Measurements from ENCODE around the gene HIC2.
"Not testable (repeated sequence)": the region's sequence is repeated elsewhere in the genome, so short reads cannot be mapped to it uniquely, and the experiment has no call there.

The HIC2 gene

GRCh38 chr22:21434378-21435233 is 17.4 kb downstream of the HIC2 start:
- not testable (repeated sequence) for DNase-seq

GRCh38 chr22:21435998-21436810 is 19.0 kb downstream of the HIC2 start:
- not testable (repeated sequence) for H3K9me3 ChIP-seq (ENCODE audit: control insufficient read depth, low read length); H3K36me3 ChIP-seq (ENCODE audit: control insufficient read depth, insufficient read depth, low read length); H3K4me3 ChIP-seq (ENCODE audit: insufficient read depth, low read depth, low read length, poor library complexity, severe bottlenecking); DNase-seq; H3K4me1 ChIP-seq (ENCODE audit: control insufficient read depth, insufficient read depth, low read length, poor library complexity, severe bottlenecking); H3K27me3 ChIP-seq (replicated peaks; ENCODE audit: control insufficient read depth, insufficient read depth, low read length, poor library complexity, severe bottlenecking); H3K27ac ChIP-seq (ENCODE audit: insufficient read depth, low read length, poor library complexity, severe bottlenecking)

More at GRCh38 chr22:21434378-21435233, 17.4 kb downstream of the HIC2 start:
- H3K4me1 ChIP-seq (ENCODE audit: control insufficient read depth, insufficient read depth, low read length, poor library complexity, severe bottlenecking); H3K9me3 ChIP-seq (ENCODE audit: control insufficient read depth, low read length); H3K27ac ChIP-seq (ENCODE audit: insufficient read depth, low read length, poor library complexity, severe bottlenecking); H3K27me3 ChIP-seq (replicated peaks; ENCODE audit: control insufficient read depth, insufficient read depth, low read length, poor library complexity, severe bottlenecking); H3K4me3 ChIP-seq (ENCODE audit: insufficient read depth, low read depth, low read length, poor library complexity, severe bottlenecking); H3K36me3 ChIP-seq (ENCODE audit: control insufficient read depth, insufficient read depth, low read length): not testable (repeated sequence)

GRCh38 chr22:21438013-21438412 is 20.8 kb downstream of the HIC2 start:
- not testable (repeated sequence) for H3K4me1 ChIP-seq (ENCODE audit: control insufficient read depth, insufficient read depth, low read length, poor library complexity, severe bottlenecking); H3K27me3 ChIP-seq (replicated peaks; ENCODE audit: control insufficient read depth, insufficient read depth, low read length, poor library complexity, severe bottlenecking); DNase-seq; H3K4me3 ChIP-seq (ENCODE audit: insufficient read depth, low read depth, low read length, poor library complexity, severe bottlenecking); H3K9me3 ChIP-seq (ENCODE audit: control insufficient read depth, low read length); H3K27ac ChIP-seq (ENCODE audit: insufficient read depth, low read length, poor library complexity, severe bottlenecking); H3K36me3 ChIP-seq (ENCODE audit: control insufficient read depth, insufficient read depth, low read length)

- DNase-seq; H3K27me3 ChIP-seq (replicated peaks; ENCODE audit: control insufficient read depth, insufficient read depth, low read length, poor library complexity, severe bottlenecking); H3K4me3 ChIP-seq (ENCODE audit: insufficient read depth, low read depth, low read length, poor library complexity, severe bottlenecking); H3K9me3 ChIP-seq (ENCODE audit: control insufficient read depth, low read length); H3K4me1 ChIP-seq (ENCODE audit: control insufficient read depth, insufficient read depth, low read length, poor library complexity, severe bottlenecking); H3K27ac ChIP-seq (ENCODE audit: insufficient read depth, low read length, poor library complexity, severe bottlenecking): not testable (repeated sequence)
- H3K36me3 ChIP-seq (ENCODE audit: control insufficient read depth, insufficient read depth, low read length): peaks cover 14% of the 10 kb centered on the region
These were observed 23.0 kb downstream of the HIC2 start for GRCh38 chr22:21440018-21440636.

- H3K27ac ChIP-seq (ENCODE audit: insufficient read depth, low read length, poor library complexity, severe bottlenecking); H3K27me3 ChIP-seq (replicated peaks; ENCODE audit: control insufficient read depth, insufficient read depth, low read length, poor library complexity, severe bottlenecking); H3K4me3 ChIP-seq (ENCODE audit: insufficient read depth, low read depth, low read length, poor library complexity, severe bottlenecking); H3K4me1 ChIP-seq (ENCODE audit: control insufficient read depth, insufficient read depth, low read length, poor library complexity, severe bottlenecking); H3K9me3 ChIP-seq (ENCODE audit: control insufficient read depth, low read length); DNase-seq: not testable (repeated sequence)
- H3K36me3 ChIP-seq (ENCODE audit: control insufficient read depth, insufficient read depth, low read length): peaks cover 20% of the 10 kb centered on the region
These were observed 23.5 kb downstream of the HIC2 start for GRCh38 chr22:21440676-21441075.

- H3K27ac ChIP-seq (ENCODE audit: insufficient read depth, low read length, poor library complexity, severe bottlenecking); H3K27me3 ChIP-seq (replicated peaks; ENCODE audit: control insufficient read depth, insufficient read depth, low read length, poor library complexity, severe bottlenecking); H3K4me1 ChIP-seq (ENCODE audit: control insufficient read depth, insufficient read depth, low read length, poor library complexity, severe bottlenecking); DNase-seq; H3K4me3 ChIP-seq (ENCODE audit: insufficient read depth, low read depth, low read length, poor library complexity, severe bottlenecking); H3K9me3 ChIP-seq (ENCODE audit: control insufficient read depth, low read length): not testable (repeated sequence)
- peaks cover 25% of the 10 kb centered on the region for H3K36me3 ChIP-seq (ENCODE audit: control insufficient read depth, insufficient read depth, low read length)
These were observed 24.0 kb downstream of the HIC2 start for GRCh38 chr22:21441170-21441569.

- not testable (repeated sequence) for H3K4me3 ChIP-seq (ENCODE audit: insufficient read depth, low read depth, low read length, poor library complexity, severe bottlenecking); H3K27ac ChIP-seq (ENCODE audit: insufficient read depth, low read length, poor library complexity, severe bottlenecking); H3K9me3 ChIP-seq (ENCODE audit: control insufficient read depth, low read length); DNase-seq; H3K4me1 ChIP-seq (ENCODE audit: control insufficient read depth, insufficient read depth, low read length, poor library complexity, severe bottlenecking); H3K27me3 ChIP-seq (replicated peaks; ENCODE audit: control insufficient read depth, insufficient read depth, low read length, poor library complexity, severe bottlenecking)
- peaks cover 32% of the 10 kb centered on the region for H3K36me3 ChIP-seq (ENCODE audit: control insufficient read depth, insufficient read depth, low read length)
These were observed 25.0 kb downstream of the HIC2 start for GRCh38 chr22:21442123-21442522.

- H3K4me3 ChIP-seq (ENCODE audit: insufficient read depth, low read depth, low read length, poor library complexity, severe bottlenecking); H3K27ac ChIP-seq (ENCODE audit: insufficient read depth, low read length, poor library complexity, severe bottlenecking); DNase-seq; H3K9me3 ChIP-seq (ENCODE audit: control insufficient read depth, low read length); H3K4me1 ChIP-seq (ENCODE audit: control insufficient read depth, insufficient read depth, low read length, poor library complexity, severe bottlenecking); H3K27me3 ChIP-seq (replicated peaks; ENCODE audit: control insufficient read depth, insufficient read depth, low read length, poor library complexity, severe bottlenecking): not testable (repeated sequence)
- H3K36me3 ChIP-seq (ENCODE audit: control insufficient read depth, insufficient read depth, low read length): peaks cover 32% of the 10 kb centered on the region
These were observed 25.5 kb downstream of the HIC2 start for GRCh38 chr22:21442646-21443045.

GRCh38 chr22:21443057-21443734 is 26.0 kb downstream of the HIC2 start:
- H3K27me3 ChIP-seq (replicated peaks; ENCODE audit: control insufficient read depth, insufficient read depth, low read length, poor library complexity, severe bottlenecking): no peaks in the 10 kb centered on the region
- peaks cover 32% of the 10 kb centered on the region for H3K36me3 ChIP-seq (ENCODE audit: control insufficient read depth, insufficient read depth, low read length)
- DNase-seq: no peak
- no peaks in the 10 kb centered on the region for H3K9me3 ChIP-seq (ENCODE audit: control insufficient read depth, low read length)
- no peak overlapping the region for H3K27ac ChIP-seq (ENCODE audit: insufficient read depth, low read length, poor library complexity, severe bottlenecking)
- no peak overlapping the region for H3K4me3 ChIP-seq (ENCODE audit: insufficient read depth, low read depth, low read length, poor library complexity, severe bottlenecking)
- H3K4me1 ChIP-seq (ENCODE audit: control insufficient read depth, insufficient read depth, low read length, poor library complexity, severe bottlenecking): no peaks in the 10 kb centered on the region
